ENCODE measurements around the gene HM13.

DNA sequence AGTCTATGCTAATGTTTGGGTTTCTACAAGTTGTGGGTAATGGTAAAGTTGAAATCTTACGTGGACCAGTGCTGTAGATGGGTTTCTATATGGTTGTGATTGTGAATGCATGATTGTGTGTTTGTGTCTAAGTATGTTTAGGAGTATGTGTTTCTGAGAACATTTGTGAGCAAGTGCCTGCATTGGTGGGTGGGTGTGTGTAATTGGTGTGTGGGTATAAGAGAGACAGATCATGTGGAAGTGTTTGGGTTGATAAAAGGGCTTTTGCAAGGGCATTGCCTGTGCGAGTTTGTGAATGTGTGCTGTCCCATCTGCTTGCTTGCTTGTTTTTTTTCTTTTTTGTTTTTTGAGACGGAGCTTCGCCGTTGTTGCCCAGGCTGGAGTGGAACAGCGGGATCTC is 65.0 kb downstream of the HM13 start:
- TF ChIP-seq, protein P1, sequence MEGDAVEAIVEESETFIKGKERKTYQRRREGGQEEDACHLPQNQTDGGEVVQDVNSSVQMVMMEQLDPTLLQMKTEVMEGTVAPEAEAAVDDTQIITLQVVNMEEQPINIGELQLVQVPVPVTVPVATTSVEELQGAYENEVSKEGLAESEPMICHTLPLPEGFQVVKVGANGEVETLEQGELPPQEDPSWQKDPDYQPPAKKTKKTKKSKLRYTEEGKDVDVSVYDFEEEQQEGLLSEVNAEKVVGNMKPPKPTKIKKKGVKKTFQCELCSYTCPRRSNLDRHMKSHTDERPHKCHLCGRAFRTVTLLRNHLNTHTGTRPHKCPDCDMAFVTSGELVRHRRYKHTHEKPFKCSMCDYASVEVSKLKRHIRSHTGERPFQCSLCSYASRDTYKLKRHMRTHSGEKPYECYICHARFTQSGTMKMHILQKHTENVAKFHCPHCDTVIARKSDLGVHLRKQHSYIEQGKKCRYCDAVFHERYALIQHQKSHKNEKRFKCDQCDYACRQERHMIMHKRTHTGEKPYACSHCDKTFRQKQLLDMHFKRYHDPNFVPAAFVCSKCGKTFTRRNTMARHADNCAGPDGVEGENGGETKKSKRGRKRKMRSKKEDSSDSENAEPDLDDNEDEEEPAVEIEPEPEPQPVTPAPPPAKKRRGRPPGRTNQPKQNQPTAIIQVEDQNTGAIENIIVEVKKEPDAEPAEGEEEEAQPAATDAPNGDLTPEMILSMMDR (CRISPR knock-in tag; IDR thresholded peaks at IDR 0.05): no peak
- TF ChIP-seq BCL6 (CRISPR knock-in tag; IDR thresholded peaks at IDR 0.05) (no peak), HNRNPLL (IDR thresholded peaks at IDR 0.05; ENCODE audit: low read depth, low read length, poor library complexity, severe bottlenecking) (no peak), SOX6 (IDR thresholded peaks at IDR 0.05) (no peak), SOX6 (CRISPR knock-in tag; IDR thresholded peaks at IDR 0.05) (no peak), KDM5B (CRISPR knock-in tag; IDR thresholded peaks at IDR 0.05; ENCODE audit: borderline replicate concordance) (no peak), ZNF883 (CRISPR knock-in tag; IDR thresholded peaks at IDR 0.05; ENCODE audit: not compliant biosample characterization) (no peak), CBX2 (IDR thresholded peaks at IDR 0.05; ENCODE audit: low read depth, low read length) (no peak), CBX2 (CRISPR knock-in tag; IDR thresholded peaks at IDR 0.05; ENCODE audit: low read depth) (no peak), KLF9 (CRISPR knock-in tag; IDR thresholded peaks at IDR 0.05; ENCODE audit: low read depth) (no peak), BRCA1 (CRISPR knock-in tag; IDR thresholded peaks at IDR 0.05) (no peak), ATF6 (CRISPR knock-in tag; conservative IDR thresholded peaks at IDR 0.05) (no peak), FOXA1 (IDR thresholded peaks at IDR 0.05) (no peak), FOXA1 (CRISPR knock-in tag; IDR thresholded peaks at IDR 0.05) (no peak), SRSF9 (IDR thresholded peaks at IDR 0.05; ENCODE audit: borderline replicate concordance, insufficient read depth, low read depth, low read length, poor library complexity, severe bottlenecking) (no peak)
- TF ChIP-seq, protein P2, sequence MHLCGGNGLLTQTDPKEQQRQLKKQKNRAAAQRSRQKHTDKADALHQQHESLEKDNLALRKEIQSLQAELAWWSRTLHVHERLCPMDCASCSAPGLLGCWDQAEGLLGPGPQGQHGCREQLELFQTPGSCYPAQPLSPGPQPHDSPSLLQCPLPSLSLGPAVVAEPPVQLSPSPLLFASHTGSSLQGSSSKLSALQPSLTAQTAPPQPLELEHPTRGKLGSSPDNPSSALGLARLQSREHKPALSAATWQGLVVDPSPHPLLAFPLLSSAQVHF (CRISPR knock-in tag; IDR thresholded peaks at IDR 0.05): no peak

Measured in HepG2 (cell line).